ENCODE data around the gene RXRA. TPM values are rescaled to one million over a fixed set of nuclear protein-coding genes. Genes with fewer than 3 reads are reported as not detected.

Gene RXRA
- total and polyA plus RNA-seq, 10 of the 15 experiments (the other 5 are each of a cell fraction or from before 2014, with no cell fraction given) = 0.89 to 36.8 (median 11.1) TPM

DNA sequence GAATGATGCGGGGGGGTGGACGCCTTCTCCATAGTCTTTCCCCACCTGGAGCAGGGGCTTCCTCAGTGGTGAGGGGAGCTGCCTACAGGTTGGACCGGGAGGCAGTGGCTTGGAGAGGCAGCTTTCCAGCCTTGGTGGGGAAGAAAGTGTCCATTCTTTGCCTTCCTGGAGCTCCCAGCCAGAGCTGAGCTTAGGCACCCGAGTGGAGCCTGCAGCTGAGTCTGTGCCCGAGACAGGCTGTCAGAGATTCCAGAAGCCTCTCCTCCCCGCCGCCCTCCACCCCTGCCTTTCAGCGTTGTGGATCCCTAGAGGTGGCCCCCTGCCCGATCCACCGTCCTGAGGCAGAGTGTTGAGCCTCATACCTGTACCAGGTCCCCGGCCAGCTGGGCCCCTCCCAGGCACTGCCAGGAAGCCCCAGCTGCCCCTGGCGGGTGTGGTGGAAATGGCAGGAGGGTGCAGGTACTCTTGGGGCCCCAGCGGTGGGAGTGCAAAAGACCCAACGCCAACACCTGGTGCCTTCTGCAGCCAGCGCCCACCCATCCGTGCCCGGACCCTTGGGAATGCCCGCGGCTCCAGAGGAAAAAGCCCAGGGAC, 112.0 kb downstream of the RXRA start:
- WGBS (ENCODE audit: insufficient coverage, insufficient replicate concordance, low lambda C conversion rate, missing lambda C conversion rate) = 63% methylated on average over 11 of the region's 19 CpGs
- no peaks in the 10 kb centered on the region for H3K9me3 ChIP-seq (replicated peaks; ENCODE audit: control insufficient read depth, insufficient read depth, low read length)
- CTCF ChIA-PET = interaction anchor here (1.1 to 1.8 kb wide), 2 partner anchors 11 to 267 kb away, joined by 3 to 6 read pairs; no protein-coding TSS in a partner anchor

More for the DNA sequence above, 112.0 kb downstream of the RXRA start:
- POLR2A ChIA-PET = no interaction called here
- Histone ChIP-seq H3K9ac (ENCODE audit: control insufficient read depth, insufficient read depth, low read length) (no peak overlapping the region), H3K36me3 (ENCODE audit: control insufficient read depth in 2 of 2, insufficient read depth in 2 of 2, low read length in 1 of 2) (peaks cover 0 to 4% of the 10 kb centered on the region in 2 experiments; a peak in 3 of 4 replicates), H3K4me1 (ENCODE audit: control insufficient read depth, insufficient read depth, low read length) (no peaks in the 10 kb centered on the region; the same call in 1 of the 2 replicates), H3K79me2 (ENCODE audit: control insufficient read depth, insufficient read depth, low read length) (no peaks in the 10 kb centered on the region), H3K4me3 (no peak overlapping the region), H2AFZ (ENCODE audit: control insufficient read depth, low read depth, low read length) (no peak overlapping the region), H3K27me3 (replicated peaks in 1 of 2; ENCODE audit: control insufficient read depth in 2 of 2, insufficient read depth in 2 of 2, low read length in 1 of 2) (no peaks in the 10 kb centered on the region; a peak in 1 of 4 replicates), H4K20me1 (ENCODE audit: control insufficient read depth, insufficient read depth) (no peaks in the 10 kb centered on the region), H3K4me2 (ENCODE audit: control insufficient read depth, insufficient read depth) (no peak overlapping the region), H3K27ac (ENCODE audit: control insufficient read depth, insufficient read depth) (no peak overlapping the region)
- ATAC-seq = peak; percentile 62
- DNase-seq (ENCODE audit: low read depth, low spot score) = no peak
- intact Hi-C loops (cut with micrococcal nuclease; ENCODE audit: unreplicated experiment) (no loop called here), in situ Hi-C loops (cut with MboI) (no loop called here)
- SMC1A ChIA-PET (ENCODE audit: uncharacterized antibody, unreplicated experiment) = no interaction called here
- TF ChIP-seq RAD21 (IDR thresholded peaks at IDR 0.05; ENCODE audit: insufficient read depth, low read depth, low read length) = 0 out of 2 replicates have a peak, but pooled peaks have one; percentile 24
- TF ChIP-seq PAX5 (IDR thresholded peaks at IDR 0.05; ENCODE audit: borderline replicate concordance, low read depth, low read length) = no peak
- no peak for TF ChIP-seq NKRF (conservative IDR thresholded peaks at IDR 0.05)
- TF ChIP-seq CTCF (IDR thresholded peaks at IDR 0.05 in 2 of 3, conservative IDR thresholded peaks at IDR 0.05 in 1 of 3; ENCODE audit: control insufficient read depth in 2 of 3, extremely low read depth in 1 of 3, insufficient read depth in 1 of 3, low read depth in 3 of 3, low read length in 3 of 3) = peak; percentile 6 to 53 (median 22); a peak in 4 of 6 replicates
- no peak for TF ChIP-seq ZNF217 (IDR thresholded peaks at IDR 0.05)
- RAD21 ChIA-PET (ENCODE audit: unreplicated experiment) = no interaction called here
- FAIRE-seq = no peak
- BruUV-seq (replicated peaks) = no TSS peak

All from GM12878 (cell line).